CD14-positive monocyte (primary cell): Measurements from ENCODE around the gene RABEPK. TPM values are rescaled to one million over a fixed set of nuclear protein-coding genes. Genes with fewer than 3 reads are reported as not detected.

Experiments used
- DNase-seq, 3 donors: peaks; one replicate each; pipeline ENCODE4 v3.0.0-alpha.2; 2011 to 2022
- H2AFZ ChIP-seq: 2 replicates; pipeline ENCODE4 v1.6.0; 2012; ENCODE audit warnings: mild to moderate bottlenecking, low read depth, low read length, inconsistent platforms; ENCODE audit not compliant: insufficient read depth, poor library complexity, severe bottlenecking
- H3K27ac ChIP-seq, 2 donors: 1 replicate in 1 of 2; 2 replicates in 1 of 2; pipeline ENCODE4 v1.5.1; 2012 to 2013; ENCODE audit warnings: low read length in 2 of 2, control low read depth in 1 of 2, inconsistent platforms in 1 of 2, low read depth in 1 of 2, mild to moderate bottlenecking in 1 of 2
- H3K27me3 ChIP-seq, 2 donors: one replicate each; pipeline versions ENCODE4 v1.6.0 to v1.6.1; 2011 to 2013; ENCODE audit warnings: low read length in 2 of 2; ENCODE audit not compliant: control insufficient read depth in 2 of 2, insufficient read depth in 2 of 2
- H3K36me3 ChIP-seq, 2 donors: replicated peaks in 1 of 2; 1 replicate in 1 of 2; 2 replicates in 1 of 2; pipeline versions ENCODE4 v1.5.1 to v1.6.1; 2012 to 2013; ENCODE audit warnings: low read length in 2 of 2, control low read depth in 1 of 2, inconsistent platforms in 1 of 2, mild to moderate bottlenecking in 1 of 2; ENCODE audit not compliant: insufficient read depth in 2 of 2, control insufficient read depth in 1 of 2
- H3K4me1 ChIP-seq, 2 donors: 1 replicate in 1 of 2; 2 replicates in 1 of 2; pipeline versions ENCODE4 v1.5.1 to v1.6.1; 2012 to 2013; ENCODE audit warnings: low read length in 2 of 2, control low read depth in 1 of 2, inconsistent platforms in 1 of 2, mild to moderate bottlenecking in 1 of 2, moderate library complexity in 1 of 2; ENCODE audit not compliant: insufficient read depth in 2 of 2, control insufficient read depth in 1 of 2
- H3K4me2 ChIP-seq: replicated peaks from 2 replicates; pipeline ENCODE3; 2012; ENCODE audit warnings: low read length, moderate library complexity, mild to moderate bottlenecking; ENCODE audit not compliant: poor library complexity, severe bottlenecking; ENCODE audit errors: extremely low read depth
- H3K4me3 ChIP-seq, 3 experiments: fragments of 200-600 bp in 1 of 3; sonication (generic) in 1 of 3; replicated peaks in 1 of 3; 1 replicate in 2 of 3; 2 replicates in 1 of 3; pipeline ENCODE4 v1.5.1; 2011 to 2013; ENCODE audit warnings: low read length in 3 of 3, mild to moderate bottlenecking in 3 of 3, control low read depth in 2 of 3, low read depth in 2 of 3, inconsistent platforms in 1 of 3, moderate library complexity in 1 of 3
- H3K79me2 ChIP-seq: 2 replicates; pipeline ENCODE4 v1.6.0; 2012; ENCODE audit warnings: mild to moderate bottlenecking, control low read depth, inconsistent platforms, low read length, moderate library complexity; ENCODE audit not compliant: insufficient read depth
- H3K9ac ChIP-seq: 2 replicates; pipeline ENCODE4 v1.6.0; 2017; ENCODE audit warnings: low read length, mild to moderate bottlenecking; ENCODE audit not compliant: insufficient read depth, poor library complexity, severe bottlenecking
- H3K9me3 ChIP-seq, 2 donors: replicated peaks in 1 of 2; 1 replicate in 1 of 2; 2 replicates in 1 of 2; pipeline versions ENCODE4 v1.5.1 to v1.6.1; 2012 to 2013; ENCODE audit warnings: low read length in 2 of 2, control low read depth in 1 of 2; ENCODE audit not compliant: control insufficient read depth in 1 of 2, insufficient read depth in 1 of 2
- H4K20me1 ChIP-seq: 2 replicates; pipeline ENCODE4 v1.6.0; 2012; ENCODE audit warnings: mild to moderate bottlenecking, low read length, control low read depth, moderate library complexity; ENCODE audit not compliant: insufficient read depth
- H3K27ac Mint-ChIP-seq, 7 donors: one replicate each; pipeline ENCODE4 v1.8.0; 2020; ENCODE audit warnings: mild to moderate bottlenecking in 7 of 7, mixed read lengths in 7 of 7, moderate library complexity in 6 of 7, inconsistent platforms in 2 of 7
- H3K27me3 Mint-ChIP-seq, 3 donors: one replicate each; pipeline ENCODE4 v1.8.0; 2021 to 2022; ENCODE audit warnings: low read depth in 3 of 3, mild to moderate bottlenecking in 3 of 3, mixed read lengths in 3 of 3, moderate library complexity in 3 of 3, inconsistent platforms in 1 of 3
- H3K36me3 Mint-ChIP-seq, 2 donors: one replicate each; pipeline ENCODE4 v1.8.0; 2020; ENCODE audit warnings: mixed read lengths in 2 of 2, inconsistent platforms in 1 of 2, mild to moderate bottlenecking in 1 of 2
- H3K4me1 Mint-ChIP-seq: one replicate; pipeline ENCODE4 v1.8.0; 2020; ENCODE audit warnings: mild to moderate bottlenecking, mixed read lengths
- H3K4me3 Mint-ChIP-seq, 2 donors: one replicate each; pipeline ENCODE4 v1.8.0; 2020; ENCODE audit warnings: mild to moderate bottlenecking in 2 of 2, mixed read lengths in 2 of 2, moderate library complexity in 1 of 2
- H3K9me3 Mint-ChIP-seq, 7 donors: one replicate each; pipeline ENCODE4 v1.8.0; 2020 to 2022; ENCODE audit warnings: mixed read lengths in 7 of 7, mild to moderate bottlenecking in 6 of 7, moderate library complexity in 6 of 7, inconsistent platforms in 2 of 7
- WGBS: methylation state at CpG from one replicate; pipeline ENCODE4 v1.1.5; 2013; ENCODE audit warnings: missing lambda C conversion rate; ENCODE audit not compliant: insufficient coverage; 5-methylcytosine and 5-hydroxymethylcytosine counted together
- intact Hi-C, 2 donors: fragments of 100-400 bp; cut with micrococcal nuclease; formaldehyde crosslinking; loops; one replicate each; pipeline versions ENCODE4 v1.15.0 to v1.15.1; 2023
- polyA plus RNA-seq, 3 donors: library from polyadenylated mRNA; depleted of rRNA in 1 of 3; unstranded in 2 of 3; stranded (reverse) in 1 of 3; fragments of 300-500 nt in 2 of 3; fragments of >200 nt in 1 of 3; fragmentation: Illumina TruSeq in 2 of 3; gene quantifications; 1 replicate in 2 of 3; 2 replicates in 1 of 3; pipeline ENCODE4 v1.2.3, GENCODE V29; 2012 to 2021
- TF ChIP-seq, protein P1 (sequence below): fragments of 200-600 bp; IDR thresholded peaks from one replicate; pipeline ENCODE4 v1.8.0; 2022; ENCODE audit warnings: antibody characterized with exemption, mild to moderate bottlenecking

The RABEPK gene
- polyA plus RNA-seq, 3 donors: 9.5 to 18.5 (median 17.5) TPM

- Histone ChIP-seq H2AFZ (peak overlapping the region; percentile 63), H3K4me1 (peaks cover 49 to 53% of the 10 kb centered on the region in 2 donors), H3K79me2 (peaks cover 30% of the 10 kb centered on the region), H3K9me3 (no peaks in the 10 kb centered on the region), H3K9ac (peak overlapping the region; percentile 24), H3K36me3 (peaks cover 0 to 6% of the 10 kb centered on the region in 2 donors), H3K4me2 (peak overlapping the region; percentile 53), H3K27me3 (no peaks in the 10 kb centered on the region), H3K27ac (peak overlapping the region; percentile 59 to 95), H4K20me1 (peaks cover 21% of the 10 kb centered on the region), H3K4me3 (peak overlapping the region in 1 of 3 experiments; percentile 97)
- Mint-ChIP-seq H3K4me3 (peak overlapping the region; percentile 42 to 74), H3K9me3 (peaks cover 0 to 6% (median 0%) of the 10 kb centered on the region in 7 donors), H3K27me3 (peaks cover 0 to 2% (median 0%) of the 10 kb centered on the region in 3 donors), H3K27ac (peak overlapping the region; percentile 96 to 99 (median 99)), H3K36me3 (peaks cover 7% of the 10 kb centered on the region in 2 donors), H3K4me1 (peaks cover 59% of the 10 kb centered on the region)
- intact Hi-C loops: no loop called here
- WGBS: no CpG with 5 or more reads among the region's 2 CpGs
- DNase-seq: peak; percentile 69 to 91 (median 81)
- TF ChIP-seq, protein P1, sequence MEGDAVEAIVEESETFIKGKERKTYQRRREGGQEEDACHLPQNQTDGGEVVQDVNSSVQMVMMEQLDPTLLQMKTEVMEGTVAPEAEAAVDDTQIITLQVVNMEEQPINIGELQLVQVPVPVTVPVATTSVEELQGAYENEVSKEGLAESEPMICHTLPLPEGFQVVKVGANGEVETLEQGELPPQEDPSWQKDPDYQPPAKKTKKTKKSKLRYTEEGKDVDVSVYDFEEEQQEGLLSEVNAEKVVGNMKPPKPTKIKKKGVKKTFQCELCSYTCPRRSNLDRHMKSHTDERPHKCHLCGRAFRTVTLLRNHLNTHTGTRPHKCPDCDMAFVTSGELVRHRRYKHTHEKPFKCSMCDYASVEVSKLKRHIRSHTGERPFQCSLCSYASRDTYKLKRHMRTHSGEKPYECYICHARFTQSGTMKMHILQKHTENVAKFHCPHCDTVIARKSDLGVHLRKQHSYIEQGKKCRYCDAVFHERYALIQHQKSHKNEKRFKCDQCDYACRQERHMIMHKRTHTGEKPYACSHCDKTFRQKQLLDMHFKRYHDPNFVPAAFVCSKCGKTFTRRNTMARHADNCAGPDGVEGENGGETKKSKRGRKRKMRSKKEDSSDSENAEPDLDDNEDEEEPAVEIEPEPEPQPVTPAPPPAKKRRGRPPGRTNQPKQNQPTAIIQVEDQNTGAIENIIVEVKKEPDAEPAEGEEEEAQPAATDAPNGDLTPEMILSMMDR: no peak
These were observed 58.6 kb downstream of the RABEPK start for GRCh38 chr9:125258832-125259534.

- H3K27ac ChIP-seq: peak overlapping the region; percentile 95 to 98
- no peaks in the 10 kb centered on the region for H3K27me3 ChIP-seq
- peak overlapping the region in 2 of 3 experiments; percentile 25 to 97 for H3K4me3 ChIP-seq
- intact Hi-C loops: loop anchor here (2.0 to 10.0 kb wide), 3 partner anchors 20 to 73 kb away; partner anchors contain the start of genes HSPA5 (in 2 of the 2) and PPP6C (in 1 of the 2)
- H3K4me2 ChIP-seq: peak overlapping the region; percentile 94
- H3K9ac ChIP-seq: no peak overlapping the region
- peaks cover 46% of the 10 kb centered on the region for H3K79me2 ChIP-seq
- H2AFZ ChIP-seq: peak overlapping the region; percentile 89
- H4K20me1 ChIP-seq: peaks cover 32% of the 10 kb centered on the region
- TF ChIP-seq, protein P1: no peak
- no peaks in the 10 kb centered on the region for H3K9me3 ChIP-seq
- peaks cover 69% of the 10 kb centered on the region for H3K4me1 Mint-ChIP-seq
- H3K4me1 ChIP-seq: peaks cover 49 to 53% of the 10 kb centered on the region in 2 donors
- H3K36me3 Mint-ChIP-seq: peaks cover 12 to 18% of the 10 kb centered on the region in 2 donors
- H3K36me3 ChIP-seq: peaks cover 0 to 15% of the 10 kb centered on the region in 2 donors
- H3K4me3 Mint-ChIP-seq: peak overlapping the region; percentile 97 to 98
- peak overlapping the region; percentile 98 to 99 (median 99) for H3K27ac Mint-ChIP-seq
- peaks cover 0 to 6% (median 0%) of the 10 kb centered on the region in 7 donors for H3K9me3 Mint-ChIP-seq
- DNase-seq: no peak
- H3K27me3 Mint-ChIP-seq: peaks cover 0 to 2% (median 0%) of the 10 kb centered on the region in 3 donors
These were observed 60.2 kb downstream of the RABEPK start for GRCh38 chr9:125260561-125260960.
